Thyroid gland (tissue), 4 donors: ENCODE measurements around the gene CUL1. TPM values are rescaled to one million over a fixed set of nuclear protein-coding genes. Genes with fewer than 3 reads are reported as not detected.

ENCODE experiments used
- DNase-seq, 2 donors: peaks; one replicate each; pipeline ENCODE4 v3.0.0-alpha.2; 2019
- H3K27ac ChIP-seq, 3 donors: fragments of 200-600 bp; sonication (generic); 1 replicate in 2 of 3; 2 replicates in 1 of 3; pipeline ENCODE4 v1.5.1; 2016 to 2019; ENCODE audit warnings: mild to moderate bottlenecking in 1 of 3, moderate library complexity in 1 of 3
- H3K27me3 ChIP-seq: fragments of 200-600 bp; sonication (generic); one replicate; pipeline ENCODE4 v1.5.1; 2019
- H3K36me3 ChIP-seq, 2 donors: fragments of 200-600 bp; sonication (generic); one replicate each; pipeline ENCODE4 v1.5.1; 2016 to 2019
- H3K4me1 ChIP-seq, 2 donors: fragments of 200-600 bp; sonication (generic); one replicate each; pipeline ENCODE4 v1.5.1; 2017 to 2019
- H3K4me3 ChIP-seq, 3 donors: fragments of 200-600 bp; sonication (generic); replicated peaks in 1 of 3; 1 replicate in 2 of 3; 2 replicates in 1 of 3; pipeline ENCODE4 v1.5.1; 2016; ENCODE audit warnings: mild to moderate bottlenecking in 1 of 3
- H3K9me3 ChIP-seq: fragments of 200-600 bp; sonication (generic); one replicate; pipeline ENCODE4 v1.5.1; 2017
- CTCF ChIP-seq, 6 experiments: fragments of 200-600 bp in 3 of 6; fragments of 450-650 bp in 3 of 6; sonication (generic) in 3 of 6; IDR thresholded peaks; one replicate each; pipeline ENCODE4 v1.5.1; 2016 to 2019; ENCODE audit warnings: antibody characterized with exemption in 6 of 6, mild to moderate bottlenecking in 2 of 6, inconsistent platforms in 1 of 6, moderate library complexity in 1 of 6
- POLR2A ChIP-seq, 2 donors: fragments of 450-650 bp; IDR thresholded peaks; one replicate each; pipeline ENCODE4 v1.6.1; 2017; ENCODE audit warnings: antibody characterized with exemption in 2 of 2, mild to moderate bottlenecking in 2 of 2, moderate library complexity in 1 of 2
- WGBS, 2 donors: methylation state at CpG; one replicate each; pipeline ENCODE4 v1.1.5; 2017; 5-methylcytosine and 5-hydroxymethylcytosine counted together
- intact Hi-C: fragments of 100-400 bp; cut with DNase I; formaldehyde crosslinking; loops from one replicate; pipeline ENCODE4 v1.15.1; 2023
- total RNA-seq, 4 donors: library from RNA; depleted of rRNA; stranded (reverse); fragments of >200 nt; gene quantifications; one replicate each; pipeline ENCODE4 v1.2.3, GENCODE V29; 2016

The CUL1 gene
- total RNA-seq, 4 donors from 2014 or later = 51.3 to 53.4 (median 52.9) TPM

DNA sequence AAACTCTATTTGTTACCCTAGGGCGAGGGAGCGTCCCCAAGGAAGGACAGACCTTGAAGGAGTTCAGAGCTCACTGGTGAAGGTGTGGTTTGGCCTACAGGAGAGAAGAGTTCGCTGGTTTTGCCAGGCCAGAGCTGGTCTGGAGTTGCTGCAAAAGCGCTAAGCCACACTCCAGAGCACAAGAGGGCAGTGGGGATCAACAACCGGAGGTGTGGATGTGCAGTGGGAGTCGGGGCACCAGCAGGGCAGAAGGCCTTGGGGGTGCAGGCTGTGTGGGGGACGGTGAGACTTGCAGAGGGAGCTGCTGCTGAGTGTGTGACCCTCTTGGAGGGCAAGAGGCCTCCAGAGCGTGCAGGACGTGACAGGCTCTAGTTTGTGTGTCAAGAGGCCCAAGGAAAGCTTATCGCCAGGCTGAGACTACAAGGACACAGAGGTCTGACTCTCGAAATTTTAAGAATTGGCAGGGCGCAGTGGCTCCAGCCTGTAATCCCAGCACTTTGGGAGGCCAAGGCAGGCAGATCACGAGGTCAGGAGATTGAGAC, 14.3 kb upstream of the CUL1 start:
- Histone ChIP-seq H3K9me3 (no peaks in the 10 kb centered on the region), H3K36me3 (no peaks in the 10 kb centered on the region), H3K27me3 (no peaks in the 10 kb centered on the region), H3K4me3 (no peak overlapping the region), H3K4me1 (peaks cover 0 to 10% of the 10 kb centered on the region in 2 donors), H3K27ac (no peak overlapping the region)
- intact Hi-C loops = no loop called here
- WGBS, 2 donors = 79 to 81% methylated on average over 13 of the region's 13 CpGs
- peak in 1 of 2 donors; percentile 6 for DNase-seq
- no peak for TF ChIP-seq POLR2A (IDR thresholded peaks at IDR 0.05)
- TF ChIP-seq CTCF (IDR thresholded peaks at IDR 0.05) = no peak

GRCh38 chr7:148686312-148686937, 12.3 kb upstream of the CUL1 start:
- no peak for DNase-seq
- H3K36me3 ChIP-seq = no peaks in the 10 kb centered on the region
- intact Hi-C loops = no loop called here
- H3K9me3 ChIP-seq = no peaks in the 10 kb centered on the region
- 55 to 68% methylated on average over 6 of the region's 6 CpGs for WGBS, 2 donors
- H3K27ac ChIP-seq = no peak overlapping the region
- no peak overlapping the region for H3K4me3 ChIP-seq
- H3K27me3 ChIP-seq = no peaks in the 10 kb centered on the region
- peaks cover 0 to 10% of the 10 kb centered on the region in 2 donors for H3K4me1 ChIP-seq
- no peak for TF ChIP-seq CTCF (IDR thresholded peaks at IDR 0.05)
- no peak for TF ChIP-seq POLR2A (IDR thresholded peaks at IDR 0.05)

- Histone ChIP-seq H3K27me3 (no peaks in the 10 kb centered on the region), H3K27ac (no peak overlapping the region), H3K4me1 (peaks cover 0 to 10% of the 10 kb centered on the region in 2 donors), H3K4me3 (no peak overlapping the region), H3K9me3 (no peaks in the 10 kb centered on the region), H3K36me3 (no peaks in the 10 kb centered on the region)
- intact Hi-C loops = no loop called here
- no peak for TF ChIP-seq CTCF (IDR thresholded peaks at IDR 0.05)
- TF ChIP-seq POLR2A (IDR thresholded peaks at IDR 0.05) = no peak
- 70 to 73% methylated on average over 2 of the region's 2 CpGs for WGBS, 2 donors
- DNase-seq = no peak
These were observed 11.1 kb upstream of the CUL1 start for GRCh38 chr7:148687555-148687954.

GRCh38 chr7:148688526-148688925, 10.2 kb upstream of the CUL1 start:
- no peaks in the 10 kb centered on the region for H3K9me3 ChIP-seq
- no peaks in the 10 kb centered on the region for H3K27me3 ChIP-seq
- no peak for DNase-seq
- H3K4me1 ChIP-seq = peaks cover 0 to 10% of the 10 kb centered on the region in 2 donors
- H3K4me3 ChIP-seq = no peak overlapping the region
- no peak overlapping the region for H3K27ac ChIP-seq
- TF ChIP-seq CTCF (IDR thresholded peaks at IDR 0.05) (no peak), POLR2A (IDR thresholded peaks at IDR 0.05) (no peak)
- H3K36me3 ChIP-seq = no peaks in the 10 kb centered on the region
- WGBS, 2 donors = 68 to 83% methylated on average over 1 of the region's 1 CpG
- intact Hi-C loops = no loop called here

DNA sequence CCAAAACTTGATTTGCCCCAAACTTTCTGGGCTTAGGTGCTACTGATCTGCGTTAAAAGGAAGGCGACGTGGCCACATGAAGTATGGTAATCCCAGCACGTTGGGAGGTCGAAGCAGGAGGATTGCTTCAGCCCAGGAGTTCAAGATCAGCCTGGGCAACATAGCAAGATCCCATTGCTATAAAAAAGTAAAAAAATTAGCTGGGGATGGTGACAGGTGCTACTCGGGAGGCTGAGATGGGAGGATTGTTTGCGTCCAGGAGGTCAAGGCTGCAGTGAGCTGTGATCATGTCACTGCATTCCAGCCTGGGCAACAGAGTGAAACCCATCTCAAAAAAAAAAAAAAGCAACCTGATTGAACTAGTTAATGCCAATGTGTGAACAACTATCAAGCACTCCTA, 5.1 kb upstream of the CUL1 start:
- intact Hi-C loops = loop anchor here (10.0 kb wide), 1 partner anchor 191 kb away; the partner anchor contains the start of gene EZH2
- Histone ChIP-seq H3K27ac (no peak overlapping the region), H3K4me3 (no peak overlapping the region), H3K4me1 (no peaks in the 10 kb centered on the region), H3K36me3 (no peaks in the 10 kb centered on the region), H3K9me3 (no peaks in the 10 kb centered on the region), H3K27me3 (no peaks in the 10 kb centered on the region)
- no peak for DNase-seq
- 95 to 99% methylated on average over 7 of the region's 7 CpGs for WGBS, 2 donors
- TF ChIP-seq CTCF (IDR thresholded peaks at IDR 0.05) = no peak
- TF ChIP-seq POLR2A (IDR thresholded peaks at IDR 0.05) = no peak
